H1 (cell line): ENCODE data around the gene KRR1. TPM values are rescaled to one million over a fixed set of nuclear protein-coding genes. Genes with fewer than 3 reads are reported as not detected.
A peak's percentile ranks its signal among the peaks of the same experiment; 100 is the strongest.

ENCODE experiments used
- CTCF ChIA-PET: fragments of 300-600 bp; sonication (Branson Sonifier 250); formaldehyde crosslinking; loops from one replicate; lab custom pipeline; 2021; ENCODE audit not compliant: partially characterized antibody; lab: Charles Lee
- POLR2A ChIA-PET: fragments of 300-600 bp; sonication (Branson Sonifier 250); formaldehyde crosslinking; loops from one replicate; lab custom pipeline; 2021; ENCODE audit warnings: inconsistent platforms; ENCODE audit not compliant: partially characterized antibody; lab: Charles Lee
- DNase-seq, 2 experiments: peaks; one replicate each; pipeline versions ENCODE4 v3.0.0 to v3.0.0-alpha.2; 2010 to 2022; ENCODE audit warnings: low spot score in 2 of 2, low read depth in 1 of 2, mixed read lengths in 1 of 2
- FAIRE-seq: peaks from 2 replicates; lab custom pipeline; 2011; peaks lifted over from hg19 to GRCh38; lab: Jason Lieb, UNC
- H2AFZ ChIP-seq: 2 replicates; pipeline ENCODE4 v1.8.1; 2012; ENCODE audit warnings: low read length, inconsistent platforms
- H2AK5ac ChIP-seq: 2 replicates; pipeline ENCODE4 v1.6.1; 2013; ENCODE audit warnings: low read depth, low read length
- H2BK120ac ChIP-seq: replicated peaks from 2 replicates; pipeline ENCODE3; 2013; ENCODE audit warnings: low read depth, low read length, inconsistent platforms
- H2BK12ac ChIP-seq: 2 replicates; pipeline ENCODE4 v1.6.1; 2013; ENCODE audit warnings: low read depth, low read length
- H2BK15ac ChIP-seq: 2 replicates; pipeline ENCODE4 v1.6.1; 2013; ENCODE audit warnings: low read length
- H2BK20ac ChIP-seq: 2 replicates; pipeline ENCODE4 v1.6.1; 2013; ENCODE audit warnings: low read length
- H2BK5ac ChIP-seq: 2 replicates; pipeline ENCODE4 v1.6.1; 2013; ENCODE audit warnings: low read depth, low read length
- H3K14ac ChIP-seq: 2 replicates; pipeline ENCODE4 v1.6.1; 2013; ENCODE audit warnings: inconsistent platforms; ENCODE audit not compliant: insufficient read length
- H3K18ac ChIP-seq: 2 replicates; pipeline ENCODE4 v1.6.1; 2013; ENCODE audit warnings: low read length; ENCODE audit errors: extremely low read depth
- H3K23ac ChIP-seq: 2 replicates; pipeline ENCODE4 v1.6.1; 2013; ENCODE audit warnings: inconsistent platforms; ENCODE audit not compliant: insufficient read length
- H3K23me2 ChIP-seq: 2 replicates; pipeline ENCODE4 v1.6.1; 2013; ENCODE audit warnings: low read depth, low read length
- H3K27ac ChIP-seq: 2 replicates; pipeline ENCODE4 v1.6.1; 2011; ENCODE audit warnings: low read depth, low read length, inconsistent platforms
- H3K27me3 ChIP-seq, 4 experiments: replicated peaks in 1 of 4; 1 replicate in 1 of 4; 2 replicates in 3 of 4; pipeline versions ENCODE4 v1.6.1 to v1.8.1; 2011 to 2013; ENCODE audit warnings: low read length in 3 of 4, mild to moderate bottlenecking in 3 of 4, inconsistent platforms in 2 of 4, mixed read lengths in 2 of 4, moderate library complexity in 1 of 4; ENCODE audit not compliant: control insufficient read depth in 3 of 4, insufficient read depth in 3 of 4; ENCODE audit errors: extremely low read depth in 1 of 4
- H3K36me3 ChIP-seq, 4 experiments: 2 replicates each; pipeline versions ENCODE4 v1.6.1 to v1.8.1; 2011 to 2013; ENCODE audit warnings: mild to moderate bottlenecking in 4 of 4, low read length in 3 of 4, moderate library complexity in 2 of 4, control low read depth in 1 of 4, inconsistent platforms in 1 of 4; ENCODE audit not compliant: insufficient read depth in 4 of 4, control insufficient read depth in 2 of 4
- H3K4ac ChIP-seq: replicated peaks from 2 replicates; pipeline ENCODE3; 2013; ENCODE audit warnings: low read length, low read depth, mixed read lengths, inconsistent platforms; ENCODE audit not compliant: insufficient read length
- H3K4me1 ChIP-seq, 4 experiments: replicated peaks in 1 of 4; 1 replicate in 1 of 4; 2 replicates in 3 of 4; pipeline versions ENCODE4 v1.6.1 to v1.8.1; 2011 to 2013; ENCODE audit warnings: low read length in 3 of 4, inconsistent platforms in 2 of 4, mixed read lengths in 1 of 4; ENCODE audit not compliant: insufficient read depth in 4 of 4, control insufficient read depth in 3 of 4
- H3K4me2 ChIP-seq, 2 experiments: 2 replicates each; pipeline versions ENCODE4 v1.6.1 to v1.8.1; 2011 to 2013; ENCODE audit warnings: low read depth in 2 of 2, low read length in 2 of 2, control low read depth in 1 of 2, inconsistent platforms in 1 of 2, mild to moderate bottlenecking in 1 of 2; ENCODE audit not compliant: insufficient read depth in 1 of 2
- H3K4me3 ChIP-seq, 4 experiments: fragments of 200-600, 300-600 bp in 1 of 4; sonication (generic), shearing (Covaris generic), sonication (Bioruptor Twin) in 1 of 4; 2 replicates each; pipeline versions ENCODE4 v1.5.1 to v1.8.1; 2011 to 2016; ENCODE audit warnings: low read length in 4 of 4, low read depth in 3 of 4, control low read depth in 2 of 4, inconsistent platforms in 2 of 4, mild to moderate bottlenecking in 2 of 4, mixed read lengths in 1 of 4, moderate library complexity in 1 of 4; ENCODE audit not compliant: insufficient read depth in 2 of 4; ENCODE audit errors: extremely low read depth in 1 of 4
- H3K56ac ChIP-seq: replicated peaks from 2 replicates; pipeline ENCODE3; 2013; ENCODE audit warnings: low read depth, mild to moderate bottlenecking, mixed read lengths, low read length, inconsistent platforms; ENCODE audit not compliant: insufficient read length
- H3K79me1 ChIP-seq: 2 replicates; pipeline ENCODE4 v1.6.1; 2013; ENCODE audit warnings: low read depth, low read length, control low read depth
- H3K79me2 ChIP-seq, 2 experiments: 2 replicates each; pipeline versions ENCODE4 v1.6.1 to v1.8.1; 2012 to 2013; ENCODE audit warnings: low read length in 2 of 2, mild to moderate bottlenecking in 2 of 2, inconsistent platforms in 1 of 2; ENCODE audit not compliant: insufficient read depth in 2 of 2, control insufficient read depth in 1 of 2
- H3K9ac ChIP-seq, 4 experiments: replicated peaks in 1 of 4; 1 replicate in 1 of 4; 2 replicates in 3 of 4; pipeline versions ENCODE4 v1.6.1 to v1.8.1; 2011 to 2013; ENCODE audit warnings: low read depth in 3 of 4, low read length in 3 of 4, control low read depth in 2 of 4, mild to moderate bottlenecking in 2 of 4, moderate library complexity in 2 of 4, inconsistent platforms in 1 of 4; ENCODE audit errors: extremely low read depth in 1 of 4
- H3K9me3 ChIP-seq, 2 experiments: 2 replicates each; pipeline versions ENCODE4 v1.6.1 to v1.8.1; 2012 to 2013; ENCODE audit warnings: mild to moderate bottlenecking in 2 of 2, moderate library complexity in 2 of 2, control low read depth in 1 of 2, inconsistent platforms in 1 of 2, low read depth in 1 of 2, low read length in 1 of 2, mixed read lengths in 1 of 2; ENCODE audit not compliant: insufficient read depth in 2 of 2
- H4K20me1 ChIP-seq, 2 experiments: replicated peaks in 1 of 2; 2 replicates each; pipeline versions ENCODE3 to v1.8.1; 2011 to 2013; ENCODE audit warnings: inconsistent platforms in 2 of 2, low read length in 2 of 2, mild to moderate bottlenecking in 1 of 2; ENCODE audit not compliant: insufficient read depth in 2 of 2, control insufficient read depth in 1 of 2
- H4K5ac ChIP-seq: 2 replicates; pipeline ENCODE4 v1.6.1; 2013; ENCODE audit warnings: low read length, low read depth, mixed read lengths, inconsistent platforms; ENCODE audit not compliant: insufficient read length
- H4K8ac ChIP-seq: 2 replicates; pipeline ENCODE4 v1.8.0; 2013; ENCODE audit warnings: mild to moderate bottlenecking, moderate library complexity, low read length, inconsistent platforms; ENCODE audit not compliant: insufficient read depth; ENCODE audit errors: extremely low read depth
- H4K91ac ChIP-seq: replicated peaks from 2 replicates; pipeline ENCODE3; 2013; ENCODE audit warnings: low read length, mixed read lengths, inconsistent platforms; ENCODE audit not compliant: insufficient read length
- ASH2L ChIP-seq: fragments of 200-600, 300-600 bp; sonication (generic); IDR thresholded peaks from one replicate; pipeline ENCODE4 v1.7.1; 2017; ENCODE audit warnings: low read length
- CBX8 ChIP-seq: fragments of 300-800, 300-1000 bp; sonication (generic); IDR thresholded peaks from 2 replicates; pipeline ENCODE4 v1.7.1; 2016; ENCODE audit warnings: low read depth, low read length, borderline replicate concordance
- PHF8 ChIP-seq: fragments of 200-600 bp; sonication (generic); conservative IDR thresholded peaks from 2 replicates; pipeline ENCODE4 v1.7.1; 2012; ENCODE audit warnings: low read depth, mild to moderate bottlenecking, inconsistent platforms, low read length, moderate library complexity
- POLR2AphosphoS5 ChIP-seq: IDR thresholded peaks from 2 replicates; pipeline ENCODE4 v1.6.1; 2011; ENCODE audit warnings: low read depth, low read length
- RXRA ChIP-seq: IDR thresholded peaks from 2 replicates; pipeline ENCODE4 v1.6.1; 2011; ENCODE audit warnings: low read depth, mild to moderate bottlenecking, low read length, moderate library complexity; ENCODE audit not compliant: insufficient read depth
- SAP30 ChIP-seq: fragments of 300-600 bp; sonication (generic); IDR thresholded peaks from 2 replicates; pipeline ENCODE4 v1.7.1; 2012; ENCODE audit warnings: low read length, moderate library complexity, mild to moderate bottlenecking, inconsistent platforms; ENCODE audit not compliant: insufficient read depth, insufficient replicate concordance
- SP4 ChIP-seq: IDR thresholded peaks from 2 replicates; pipeline ENCODE4 v1.6.1; 2012; ENCODE audit warnings: low read length, inconsistent platforms
- WGBS, 2 experiments: shearing (Covaris generic) in 1 of 2; methylation state at CpG; one replicate each; pipeline versions ENCODE4 v1.1.6 to v1.1.7; 2013 to 2015; ENCODE audit warnings: low lambda C conversion rate in 2 of 2, mixed read lengths in 2 of 2, inconsistent platforms in 1 of 2, low coverage in 1 of 2, missing lambda C conversion rate in 1 of 2; ENCODE audit not compliant: insufficient replicate concordance in 2 of 2, insufficient coverage in 1 of 2, insufficient read length in 1 of 2; ENCODE audit errors: extremely low coverage in 1 of 2, missing lambda C conversion rate in 1 of 2; 5-methylcytosine and 5-hydroxymethylcytosine counted together
- polyA plus RNA-seq, 7 experiments: library from polyadenylated mRNA; depleted of rRNA in 3 of 7; stranded (reverse) in 5 of 7; unstranded in 2 of 7; fragments of >200 nt in 5 of 7; fragments of 200-250 nt in 2 of 7; gene quantifications; 1 replicate in 5 of 7; 2 replicates in 1 of 7; 4 replicates in 1 of 7; pipeline versions ENCODE4 v1.2.1 to v1.2.3, GENCODE V29; 2011 to 2013; ENCODE audit warnings: missing spikeins in 2 of 7, mixed read lengths in 2 of 7
- total RNA-seq: library from RNA; stranded (reverse); fragmentation: NEBNext Ultra II Directional; extraction: Animal tissue kit (Norgen Biotek cat#: 25700); gene quantifications from 2 replicates; pipeline ENCODE4 v1.2.1, GENCODE V29; 2021

The KRR1 gene
- total and polyA plus RNA-seq, 2 of the 8 experiments (the other 6 are each of a cell fraction or from before 2014, with no cell fraction given), result 6.1 to 80.1 TPM

DNA sequence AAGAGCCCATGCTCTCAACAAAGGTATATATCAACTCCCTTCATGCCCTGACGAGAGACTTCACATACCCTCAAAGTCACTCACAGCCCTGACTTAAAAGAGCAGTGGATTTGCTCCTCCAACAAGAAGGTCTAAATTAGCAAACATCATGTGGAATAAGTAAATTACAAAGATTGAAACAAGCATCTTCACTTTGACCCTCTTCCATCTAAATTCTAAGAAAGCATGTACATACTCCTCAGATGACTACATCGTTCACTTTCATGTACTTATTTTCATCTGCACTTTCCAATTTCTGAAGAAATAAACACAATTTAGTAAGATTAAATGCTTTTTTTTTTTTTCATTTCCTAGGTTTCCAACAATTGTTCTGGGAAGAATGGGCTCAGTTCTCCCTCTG, 38.6 kb upstream of the KRR1 start:
- ChIA-PET CTCF (no interaction called here), POLR2A (no interaction called here)
- no peak overlapping the region for H3K23ac ChIP-seq
- no peak overlapping the region for H3K18ac ChIP-seq
- no peak overlapping the region for H3K4me2 ChIP-seq
- no peaks in the 10 kb centered on the region for H4K20me1 ChIP-seq
- H3K79me1 ChIP-seq, result no peaks in the 10 kb centered on the region
- H3K27ac ChIP-seq, result no peak overlapping the region
- no peak overlapping the region for H3K4ac ChIP-seq
- DNase-seq (no peak), FAIRE-seq (no peak)
- no peak overlapping the region for H4K8ac ChIP-seq
- H2AK5ac ChIP-seq, result no peak overlapping the region
- no peaks in the 10 kb centered on the region for H3K27me3 ChIP-seq
- H2BK12ac ChIP-seq, result no peak overlapping the region
- no peak overlapping the region for H2BK15ac ChIP-seq
- H4K91ac ChIP-seq, result peak overlapping the region; percentile 59
- no peak overlapping the region for H3K56ac ChIP-seq
- no peaks in the 10 kb centered on the region for H3K9me3 ChIP-seq
- H3K4me3 ChIP-seq, result no peak overlapping the region
- no peak overlapping the region for H2BK20ac ChIP-seq
- no peak overlapping the region for H2BK5ac ChIP-seq
- peaks cover 0 to 11% (median 3%) of the 10 kb centered on the region in 4 experiments; a peak in 2 of 7 replicates for H3K4me1 ChIP-seq
- H3K36me3 ChIP-seq, result no peaks in the 10 kb centered on the region
- H3K23me2 ChIP-seq, result no peaks in the 10 kb centered on the region
- no peak overlapping the region; the same call in 1 of the 2 replicates for H2AFZ ChIP-seq
- H4K5ac ChIP-seq, result no peak overlapping the region
- H3K9ac ChIP-seq, result no peak overlapping the region
- H3K14ac ChIP-seq, result no peak overlapping the region
- no peaks in the 10 kb centered on the region for H3K79me2 ChIP-seq
- H2BK120ac ChIP-seq, result no peak overlapping the region
- TF ChIP-seq RXRA, result no peak
- TF ChIP-seq POLR2AphosphoS5, result no peak
- TF ChIP-seq PHF8, result no peak
- no peak for TF ChIP-seq ASH2L
- no peak for TF ChIP-seq CBX8
- no peak for TF ChIP-seq SP4
- TF ChIP-seq SAP30, result no peak
- 91% methylated on average over 2 of the region's 2 CpGs; no CpG with 5 or more reads in 1 of the 2 experiments for WGBS, 2 experiments
